Muscle layer of colon (tissue), 2 donors: ENCODE data around the gene CCDC85A.

Source experiments
- H3K27ac ChIP-seq: one replicate; pipeline ENCODE4 v1.7.0; 2013; ENCODE audit warnings: low read depth, mild to moderate bottlenecking, low read length, moderate library complexity
- H3K27me3 ChIP-seq, 2 donors: one replicate each; pipeline ENCODE4 v1.7.0; 2013; ENCODE audit warnings: low read length in 2 of 2, mild to moderate bottlenecking in 2 of 2; ENCODE audit not compliant: insufficient read depth in 2 of 2, control insufficient read depth in 1 of 2
- H3K36me3 ChIP-seq: one replicate; pipeline ENCODE4 v1.7.0; 2013; ENCODE audit warnings: mild to moderate bottlenecking, low read length; ENCODE audit not compliant: insufficient read depth
- H3K4me1 ChIP-seq: one replicate; pipeline ENCODE4 v1.7.0; 2013; ENCODE audit warnings: mild to moderate bottlenecking, low read length; ENCODE audit not compliant: insufficient read depth
- H3K4me3 ChIP-seq, 2 donors: one replicate each; pipeline ENCODE4 v1.7.0; 2013; ENCODE audit warnings: low read length in 2 of 2, low read depth in 1 of 2, mild to moderate bottlenecking in 1 of 2, moderate library complexity in 1 of 2
- H3K9ac ChIP-seq: one replicate; pipeline ENCODE4 v1.7.0; 2013; ENCODE audit warnings: low read length
- H3K9me3 ChIP-seq: one replicate; pipeline ENCODE4 v1.7.0; 2013; ENCODE audit warnings: mild to moderate bottlenecking, low read length
- donor health status: abdominal sarcoma.
- donor health status: Adenocarcinoma of cecum.

The CCDC85A gene

DNA sequence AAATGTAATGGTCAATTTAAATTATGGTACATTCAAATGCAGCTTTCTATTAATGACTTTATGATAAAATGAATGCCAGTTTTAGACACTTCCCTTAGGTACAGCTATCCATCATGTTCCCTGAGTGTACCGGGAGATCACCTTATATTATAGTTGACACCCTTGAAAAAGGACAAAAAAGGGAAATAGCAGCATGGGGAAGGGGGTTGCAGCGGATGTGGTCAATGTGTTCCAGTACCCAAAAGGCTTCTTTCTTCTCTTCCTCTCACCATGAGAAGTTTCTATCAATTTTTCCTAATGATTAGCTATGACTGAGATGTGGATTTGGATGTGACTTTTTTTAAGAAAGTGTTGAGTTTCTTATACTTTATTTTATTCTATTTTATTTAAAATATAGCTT is 154.4 kb downstream of the CCDC85A start:
- Histone ChIP-seq H3K27ac (no peak overlapping the region), H3K4me3 (no peak overlapping the region), H3K9ac (no peak overlapping the region), H3K9me3 (no peaks in the 10 kb centered on the region), H3K27me3 (no peaks in the 10 kb centered on the region), H3K4me1 (no peaks in the 10 kb centered on the region), H3K36me3 (no peaks in the 10 kb centered on the region)

DNA sequence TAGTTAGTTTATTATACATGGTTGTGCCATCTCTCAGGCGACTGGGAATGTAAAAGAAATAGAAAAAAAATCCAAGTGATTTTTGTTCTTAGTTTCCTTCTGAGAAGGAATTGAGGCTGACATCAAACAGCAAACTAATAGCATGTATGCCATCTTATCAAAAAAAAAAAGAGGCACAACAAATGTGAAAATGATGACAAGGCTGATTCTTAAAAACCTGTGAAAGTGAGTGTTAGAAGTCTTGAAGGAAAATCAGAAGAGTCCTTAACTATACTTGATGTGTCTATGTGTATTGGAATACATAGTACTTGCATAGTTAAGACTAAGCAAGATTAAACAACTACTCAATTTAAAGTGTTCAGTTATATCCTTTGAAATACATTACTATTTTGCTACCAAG is 161.0 kb downstream of the CCDC85A start:
- Histone ChIP-seq H3K36me3 (no peaks in the 10 kb centered on the region), H3K9ac (no peak overlapping the region), H3K9me3 (no peaks in the 10 kb centered on the region), H3K27ac (no peak overlapping the region), H3K27me3 (no peaks in the 10 kb centered on the region), H3K4me1 (no peaks in the 10 kb centered on the region), H3K4me3 (no peak overlapping the region)

DNA sequence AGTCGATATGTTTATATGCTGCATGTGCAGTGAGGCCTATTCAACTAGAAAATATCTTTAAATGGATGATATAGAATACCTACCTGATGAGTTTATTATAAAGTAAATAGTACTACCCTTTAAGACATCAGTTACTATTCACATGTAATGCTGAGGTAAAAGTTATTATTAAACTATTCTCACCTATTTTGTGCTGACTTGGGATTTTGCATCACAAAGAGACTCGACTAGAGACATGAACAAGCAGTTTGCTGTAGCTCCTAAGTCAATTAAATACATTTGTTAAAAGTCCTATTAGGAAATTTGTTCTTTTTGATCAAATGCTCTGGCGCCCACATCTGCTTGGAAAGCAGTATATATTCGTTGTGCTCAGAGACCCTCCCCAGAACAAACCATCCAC is 164.1 kb downstream of the CCDC85A start:
- Histone ChIP-seq H3K36me3 (no peaks in the 10 kb centered on the region), H3K9me3 (no peaks in the 10 kb centered on the region), H3K27ac (no peak overlapping the region), H3K4me3 (no peak overlapping the region), H3K27me3 (no peaks in the 10 kb centered on the region), H3K9ac (no peak overlapping the region), H3K4me1 (no peaks in the 10 kb centered on the region)

DNA sequence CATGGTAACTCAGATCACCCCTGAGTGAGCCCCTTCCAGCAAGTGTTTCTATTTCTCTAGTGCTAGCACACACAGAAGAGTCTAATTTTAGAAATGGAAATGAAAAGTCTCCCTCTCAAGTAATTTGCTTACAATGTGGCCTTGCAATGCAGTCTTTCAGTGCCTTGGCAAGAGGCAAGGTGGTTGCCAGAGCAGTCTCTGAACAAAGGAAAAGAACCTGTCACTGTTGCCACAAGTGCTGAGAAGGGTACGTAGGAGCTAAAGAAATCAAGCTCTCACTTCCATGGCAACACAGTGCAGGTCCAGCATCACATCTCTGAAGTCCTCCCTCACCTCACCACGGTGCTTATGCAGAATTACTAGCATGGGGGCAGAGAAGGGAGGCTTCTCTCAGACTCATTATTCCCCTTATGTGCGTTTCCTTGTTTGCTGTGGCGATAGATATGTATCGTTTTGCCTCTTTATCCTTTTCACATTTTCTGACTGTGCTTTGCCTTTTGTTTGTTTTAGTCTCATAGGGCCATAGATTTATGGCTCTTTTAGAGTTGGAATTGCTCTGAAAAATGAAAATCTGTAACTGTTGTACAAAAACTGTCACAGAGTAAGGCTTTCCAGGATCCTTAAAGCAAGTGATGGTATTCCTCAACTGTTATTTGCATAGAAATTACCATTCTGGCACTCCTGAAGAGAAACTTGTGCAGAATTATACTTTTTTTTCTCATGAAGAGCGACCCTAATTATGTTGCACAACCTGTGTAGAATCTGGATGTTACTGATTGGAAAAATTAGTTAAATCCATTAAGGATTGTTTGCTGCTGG is 164.8 kb downstream of the CCDC85A start:
- Histone ChIP-seq H3K27me3 (no peaks in the 10 kb centered on the region), H3K27ac (no peak overlapping the region), H3K4me1 (no peaks in the 10 kb centered on the region), H3K9ac (no peak overlapping the region), H3K36me3 (no peaks in the 10 kb centered on the region), H3K9me3 (no peaks in the 10 kb centered on the region), H3K4me3 (no peak overlapping the region)

DNA sequence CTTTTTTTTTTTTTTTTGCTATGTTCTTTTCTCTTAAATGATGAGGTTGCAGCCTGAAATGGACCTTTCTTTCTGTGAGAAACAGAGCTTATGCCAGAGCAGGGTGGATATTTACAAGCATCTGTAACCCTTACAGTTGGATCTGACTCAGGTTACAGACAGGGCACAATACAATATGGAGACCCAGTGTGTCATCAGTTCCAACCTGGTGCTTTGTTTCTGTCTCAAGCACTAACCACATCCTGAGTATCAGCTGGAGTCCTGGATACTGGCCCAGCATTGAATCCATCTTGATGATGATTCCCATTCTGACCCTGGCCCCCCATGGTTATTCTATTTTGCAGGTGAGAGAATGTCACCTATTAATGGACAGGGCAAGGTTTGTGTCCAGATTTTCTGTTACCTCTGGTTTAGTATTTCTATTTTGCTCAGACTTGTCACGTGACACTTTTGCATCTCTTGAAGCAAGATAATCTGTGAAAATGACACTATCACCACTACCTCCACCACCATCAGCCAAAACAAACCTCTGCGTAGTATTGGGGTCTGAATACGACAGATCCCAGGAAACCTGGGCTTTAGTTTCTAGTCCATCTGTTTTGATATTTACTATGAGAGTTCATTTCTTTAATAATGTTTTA is 174.0 kb downstream of the CCDC85A start:
- H3K27ac ChIP-seq, result no peak overlapping the region
- H3K4me3 ChIP-seq, result no peak overlapping the region
- H3K4me1 ChIP-seq, result no peaks in the 10 kb centered on the region
- H3K9me3 ChIP-seq, result no peaks in the 10 kb centered on the region
- H3K9ac ChIP-seq, result no peak overlapping the region
- no peaks in the 10 kb centered on the region for H3K27me3 ChIP-seq
- no peaks in the 10 kb centered on the region for H3K36me3 ChIP-seq

DNA sequence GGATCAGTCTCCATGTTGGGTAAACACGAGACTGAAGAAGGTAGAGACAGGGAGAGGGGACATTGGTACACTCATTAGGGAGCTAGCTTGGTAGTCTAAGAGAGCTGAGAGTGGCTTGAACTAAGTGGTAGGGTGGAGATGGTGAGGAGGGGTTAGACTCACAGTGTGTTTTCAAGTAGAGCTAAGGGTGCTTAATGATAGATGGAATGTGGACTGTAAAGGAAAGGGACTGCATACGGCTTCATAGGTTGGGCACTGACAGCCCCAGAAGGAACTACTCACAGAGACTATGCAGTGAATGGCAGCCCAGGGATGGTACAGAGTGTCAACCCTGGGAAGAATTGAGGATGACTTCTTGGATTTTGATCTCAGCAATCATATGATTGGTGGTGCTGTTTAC is 178.1 kb downstream of the CCDC85A start:
- Histone ChIP-seq H3K9me3 (no peaks in the 10 kb centered on the region), H3K9ac (no peak overlapping the region), H3K27ac (no peak overlapping the region), H3K4me1 (no peaks in the 10 kb centered on the region), H3K36me3 (no peaks in the 10 kb centered on the region), H3K27me3 (no peaks in the 10 kb centered on the region), H3K4me3 (no peak overlapping the region)

DNA sequence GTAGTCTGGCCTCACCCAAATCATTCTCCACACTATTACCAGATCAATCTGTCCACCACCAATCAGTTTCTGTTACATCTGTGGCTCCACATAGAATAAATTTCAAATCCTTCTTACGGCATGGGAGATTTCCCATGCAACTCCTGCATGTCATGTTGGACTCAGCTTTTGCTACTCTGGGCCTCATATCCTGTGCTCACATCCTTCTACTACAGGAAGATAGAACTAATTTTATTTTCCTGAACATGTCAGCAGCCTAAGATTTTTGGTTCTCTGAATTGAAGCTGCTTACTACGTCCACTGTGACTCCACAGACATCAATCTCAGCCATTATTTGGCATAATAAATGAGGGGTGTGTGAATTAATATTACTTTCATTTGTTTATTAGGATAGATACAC is 181.1 kb downstream of the CCDC85A start:
- Histone ChIP-seq H3K9ac (no peak overlapping the region), H3K27me3 (no peaks in the 10 kb centered on the region), H3K4me3 (no peak overlapping the region), H3K27ac (no peak overlapping the region), H3K9me3 (no peaks in the 10 kb centered on the region), H3K4me1 (no peaks in the 10 kb centered on the region), H3K36me3 (no peaks in the 10 kb centered on the region)

DNA sequence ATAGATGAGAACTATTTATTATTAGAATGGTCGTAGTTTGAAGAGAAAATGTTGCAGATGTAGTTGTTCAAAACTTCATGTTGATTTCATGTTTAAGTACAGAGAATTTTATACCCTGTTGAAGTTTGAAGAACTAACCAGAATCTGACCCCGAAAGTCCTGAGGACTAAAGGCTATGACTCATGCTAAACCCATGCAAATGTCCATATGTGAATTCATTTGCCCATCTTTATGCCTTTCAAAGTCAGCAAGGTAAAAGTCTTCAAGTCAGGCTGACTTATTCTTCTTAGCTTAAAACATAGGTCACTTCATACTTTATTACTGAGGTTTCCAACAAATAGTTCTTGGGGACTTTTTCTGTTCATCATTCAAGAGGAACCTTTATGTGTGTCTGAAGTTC is 185.5 kb downstream of the CCDC85A start:
- no peaks in the 10 kb centered on the region for H3K27me3 ChIP-seq
- H3K4me3 ChIP-seq, result no peak overlapping the region
- no peak overlapping the region for H3K9ac ChIP-seq
- H3K9me3 ChIP-seq, result no peaks in the 10 kb centered on the region
- H3K36me3 ChIP-seq, result no peaks in the 10 kb centered on the region
- no peaks in the 10 kb centered on the region for H3K4me1 ChIP-seq
- H3K27ac ChIP-seq, result no peak overlapping the region

DNA sequence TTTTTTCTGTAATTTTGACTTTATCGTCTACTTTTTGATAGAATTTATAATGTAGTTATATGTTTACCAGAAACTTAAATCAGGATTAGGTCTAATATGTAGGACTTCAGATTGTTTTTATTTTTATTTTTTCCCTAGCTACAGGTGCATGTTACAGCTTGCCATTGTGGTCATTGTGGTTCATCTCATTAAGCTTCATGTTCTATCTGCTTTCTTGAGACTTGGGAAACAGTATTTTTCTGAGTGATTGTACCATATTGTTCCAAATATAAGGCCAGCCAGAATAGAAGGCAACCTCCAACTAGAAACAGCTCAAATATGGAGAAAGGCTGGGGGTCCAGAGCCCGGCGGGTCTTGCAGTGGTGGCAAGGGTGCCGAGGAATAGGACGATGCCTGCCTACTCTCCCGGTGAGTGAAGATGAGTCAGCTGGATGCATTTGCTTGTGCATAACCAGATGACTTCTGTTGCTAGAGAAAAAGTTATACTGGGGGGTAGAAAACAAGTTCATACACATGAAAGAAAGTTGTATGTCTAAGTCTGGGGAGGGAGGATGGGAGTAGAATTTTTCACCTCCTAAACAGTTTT is 188.4 kb downstream of the CCDC85A start:
- Histone ChIP-seq H3K36me3 (no peaks in the 10 kb centered on the region), H3K9me3 (no peaks in the 10 kb centered on the region), H3K4me1 (no peaks in the 10 kb centered on the region), H3K27me3 (no peaks in the 10 kb centered on the region), H3K4me3 (no peak overlapping the region), H3K9ac (no peak overlapping the region), H3K27ac (no peak overlapping the region)

DNA sequence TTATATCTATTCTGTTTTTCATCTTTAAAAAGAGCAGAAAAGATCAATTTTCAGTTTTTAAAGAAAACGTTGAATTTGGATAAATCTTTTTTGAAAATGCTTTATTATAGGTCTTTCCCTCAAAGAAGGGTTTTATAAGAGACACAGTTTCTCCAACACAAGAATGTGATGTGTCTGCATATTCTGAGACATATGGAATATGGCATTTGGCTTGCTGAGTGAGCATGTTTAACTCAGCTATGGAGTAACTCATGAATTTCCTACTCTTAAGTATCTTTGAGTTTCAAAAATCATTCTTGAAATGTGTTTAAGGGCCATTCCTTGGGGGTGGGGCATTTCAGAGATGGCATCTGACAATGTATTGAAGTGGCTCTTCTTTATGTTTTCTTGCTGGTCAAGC is 191.5 kb downstream of the CCDC85A start:
- Histone ChIP-seq H3K9me3 (no peaks in the 10 kb centered on the region), H3K36me3 (no peaks in the 10 kb centered on the region), H3K4me1 (no peaks in the 10 kb centered on the region), H3K27ac (no peak overlapping the region), H3K9ac (no peak overlapping the region), H3K4me3 (no peak overlapping the region), H3K27me3 (no peaks in the 10 kb centered on the region)

DNA sequence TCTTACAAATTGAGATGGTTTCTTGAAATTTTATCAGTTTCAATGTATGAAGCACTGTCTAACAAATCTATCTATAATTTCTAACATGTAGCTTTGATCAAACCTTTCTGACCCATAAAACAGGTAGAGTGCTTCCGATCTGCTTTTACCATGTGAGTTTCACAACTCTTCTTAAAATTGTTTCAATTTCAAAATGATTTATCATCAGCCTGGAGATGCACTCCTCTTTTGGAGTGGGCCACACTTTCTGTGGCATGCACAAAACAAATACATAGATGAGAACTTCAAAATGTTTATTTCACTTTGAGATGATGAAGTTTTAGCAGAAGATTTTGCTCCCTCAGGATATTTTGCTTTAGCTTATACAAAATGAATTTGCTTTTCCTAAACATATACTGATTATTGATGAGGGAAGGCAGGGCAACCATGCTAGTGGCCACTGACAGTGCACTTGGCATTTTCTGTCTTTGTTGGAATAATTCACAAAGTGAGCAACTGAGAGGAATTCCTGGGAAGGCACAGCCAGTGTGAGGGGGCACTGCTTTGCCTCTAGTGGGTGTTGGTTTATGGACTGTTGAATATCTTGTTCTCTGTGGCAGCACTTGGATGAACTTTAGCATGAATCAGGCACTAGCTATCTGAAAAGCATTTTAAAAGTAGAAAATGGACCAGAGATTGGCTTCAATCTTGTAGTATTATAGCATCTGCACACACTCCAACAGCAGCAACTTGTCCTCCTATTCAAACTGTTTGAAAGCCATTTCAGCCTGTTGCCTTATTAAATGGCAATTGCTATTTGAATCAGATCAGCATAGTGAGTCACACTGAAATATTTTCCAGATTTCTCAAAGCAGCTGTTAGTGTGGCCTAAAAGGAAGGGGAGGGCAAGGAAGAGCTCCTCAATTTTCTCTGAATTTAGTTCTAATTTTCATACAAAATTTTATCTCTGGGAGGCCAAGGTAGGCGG is 193.2 kb downstream of the CCDC85A start:
- no peak overlapping the region for H3K4me3 ChIP-seq
- no peaks in the 10 kb centered on the region for H3K27me3 ChIP-seq
- H3K4me1 ChIP-seq, result no peaks in the 10 kb centered on the region
- no peaks in the 10 kb centered on the region for H3K9me3 ChIP-seq
- H3K9ac ChIP-seq, result no peak overlapping the region
- no peak overlapping the region for H3K27ac ChIP-seq
- H3K36me3 ChIP-seq, result no peaks in the 10 kb centered on the region
